Smooth muscle cell (in vitro differentiated cells): ENCODE results near the gene PRKCZ. TPM values are rescaled to one million over a fixed set of nuclear protein-coding genes. Genes with fewer than 3 reads are reported as not detected.

Experiments
- DNase-seq: peaks from one replicate; lab custom pipeline; 2025; ENCODE audit not compliant: unreplicated experiment; lab: John Stamatoyannopoulos, UW
- H2AFZ ChIP-seq: fragments of 200-600 bp; sonication (generic); 2 replicates; pipeline ENCODE4 v1.6.0; 2016; ENCODE audit warnings: antibody characterized with exemption, low read depth, mild to moderate bottlenecking
- H3F3A ChIP-seq: fragments of 200-600 bp; sonication (generic); 2 replicates; pipeline ENCODE4 v1.6.0; 2017; ENCODE audit warnings: antibody characterized with exemption, low read depth
- H3K27ac ChIP-seq: fragments of 200-600 bp; sonication (generic); 2 replicates; pipeline ENCODE4 v1.5.1; 2016; ENCODE audit warnings: low read depth, mild to moderate bottlenecking
- H3K27me3 ChIP-seq: fragments of 200-600 bp; sonication (generic); 2 replicates; pipeline ENCODE4 v1.6.1; 2016; ENCODE audit warnings: low read depth, mild to moderate bottlenecking
- H3K36me3 ChIP-seq: fragments of 200-600 bp; sonication (generic); 2 replicates; pipeline ENCODE4 v1.5.1; 2016; ENCODE audit warnings: low read depth
- H3K4me1 ChIP-seq: fragments of 200-600 bp; sonication (generic); 2 replicates; pipeline ENCODE4 v1.5.1; 2016; ENCODE audit warnings: low read depth
- H3K4me2 ChIP-seq: fragments of 200-600 bp; sonication (generic); 2 replicates; pipeline ENCODE4 v1.6.0; 2016; ENCODE audit warnings: mild to moderate bottlenecking
- H3K4me3 ChIP-seq: fragments of 200-600 bp; sonication (generic); 2 replicates; pipeline ENCODE4 v1.5.1; 2016; ENCODE audit warnings: mild to moderate bottlenecking
- H3K79me2 ChIP-seq: fragments of 200-600 bp; sonication (generic); 2 replicates; pipeline ENCODE4 v1.6.0; 2016; ENCODE audit warnings: low read depth, mild to moderate bottlenecking
- H3K9ac ChIP-seq: fragments of 200-600 bp; sonication (generic); 2 replicates; pipeline ENCODE4 v1.6.0; 2016; ENCODE audit warnings: low read depth
- H3K9me3 ChIP-seq: fragments of 200-600 bp; sonication (generic); replicated peaks from 2 replicates; pipeline ENCODE4 v1.5.1; 2016; ENCODE audit warnings: low read depth
- H4K20me1 ChIP-seq: fragments of 200-600 bp; sonication (generic); 2 replicates; pipeline ENCODE4 v1.6.0; 2016; ENCODE audit warnings: low read depth
- WGBS: methylation state at CpG from one replicate; pipeline ENCODE4 v1.1.7; 2016; ENCODE audit warnings: low lambda C conversion rate; 5-methylcytosine and 5-hydroxymethylcytosine counted together
- polyA plus RNA-seq: library from polyadenylated mRNA; unstranded; fragments of >200 nt; fragmentation: Nextera tagmentation; extraction: Ambion mirVana; gene quantifications from 2 replicates; pipeline ENCODE4 v1.2.1, GENCODE V29; 2016
- total RNA-seq: library from RNA; depleted of rRNA; stranded (reverse); fragments of >200 nt; gene quantifications from 2 replicates; pipeline ENCODE4 v1.2.3, GENCODE V29; 2014
- TF ChIP-seq, protein P1 (sequence below): fragments of 200-600 bp; sonication (generic); IDR thresholded peaks from 2 replicates; pipeline ENCODE4 v1.5.1; 2017; ENCODE audit warnings: borderline replicate concordance, mild to moderate bottlenecking, antibody characterized with exemption; ENCODE audit not compliant: insufficient read depth, poor library complexity, severe bottlenecking

Gene PRKCZ
- total and polyA plus RNA-seq, 2 experiments from 2014 or later, result 5.8 to 10.3 TPM

DNA sequence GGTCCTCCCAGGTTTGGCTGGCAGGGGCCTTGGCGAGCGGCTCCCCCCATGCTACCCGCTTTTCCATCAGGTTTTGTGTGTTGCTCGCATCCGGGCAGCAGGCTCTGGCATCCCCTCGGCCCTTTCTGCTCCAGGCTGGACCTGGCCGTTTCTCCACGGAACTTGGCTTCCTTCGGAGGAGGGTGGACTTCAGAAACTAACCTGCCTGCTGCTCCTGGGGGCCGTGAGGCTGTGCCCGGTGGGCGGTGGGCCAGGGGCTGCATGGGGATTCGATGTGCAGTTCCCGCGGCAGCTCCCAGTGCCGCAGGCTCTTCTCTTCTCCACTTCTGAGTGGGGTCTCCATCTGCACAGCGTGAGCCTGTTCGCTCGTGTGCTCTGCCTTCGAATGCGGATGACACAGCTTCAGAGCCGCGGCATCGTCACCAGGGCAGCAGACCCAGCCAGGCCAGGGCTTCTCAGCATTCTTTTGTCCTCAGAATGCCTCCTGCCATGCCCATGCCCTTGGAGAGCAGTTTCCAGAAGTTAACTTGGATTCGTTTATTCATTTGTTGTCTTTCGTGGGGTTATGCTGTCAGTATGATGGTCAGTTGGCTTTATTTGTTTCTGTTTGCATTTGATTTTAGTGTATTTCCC, 36.4 kb downstream of the PRKCZ start:
- H3K36me3 ChIP-seq, result no peaks in the 10 kb centered on the region
- H3K9ac ChIP-seq, result no peak overlapping the region
- no peaks in the 10 kb centered on the region for H3F3A ChIP-seq
- no peak overlapping the region for H3K4me3 ChIP-seq
- no peak overlapping the region for H3K27ac ChIP-seq
- no peak overlapping the region for H2AFZ ChIP-seq
- no peaks in the 10 kb centered on the region for H3K9me3 ChIP-seq
- no peaks in the 10 kb centered on the region for H4K20me1 ChIP-seq
- no peak overlapping the region for H3K4me2 ChIP-seq
- DNase-seq, result no peak
- H3K79me2 ChIP-seq, result no peaks in the 10 kb centered on the region
- H3K27me3 ChIP-seq, result no peaks in the 10 kb centered on the region
- TF ChIP-seq, protein P1, sequence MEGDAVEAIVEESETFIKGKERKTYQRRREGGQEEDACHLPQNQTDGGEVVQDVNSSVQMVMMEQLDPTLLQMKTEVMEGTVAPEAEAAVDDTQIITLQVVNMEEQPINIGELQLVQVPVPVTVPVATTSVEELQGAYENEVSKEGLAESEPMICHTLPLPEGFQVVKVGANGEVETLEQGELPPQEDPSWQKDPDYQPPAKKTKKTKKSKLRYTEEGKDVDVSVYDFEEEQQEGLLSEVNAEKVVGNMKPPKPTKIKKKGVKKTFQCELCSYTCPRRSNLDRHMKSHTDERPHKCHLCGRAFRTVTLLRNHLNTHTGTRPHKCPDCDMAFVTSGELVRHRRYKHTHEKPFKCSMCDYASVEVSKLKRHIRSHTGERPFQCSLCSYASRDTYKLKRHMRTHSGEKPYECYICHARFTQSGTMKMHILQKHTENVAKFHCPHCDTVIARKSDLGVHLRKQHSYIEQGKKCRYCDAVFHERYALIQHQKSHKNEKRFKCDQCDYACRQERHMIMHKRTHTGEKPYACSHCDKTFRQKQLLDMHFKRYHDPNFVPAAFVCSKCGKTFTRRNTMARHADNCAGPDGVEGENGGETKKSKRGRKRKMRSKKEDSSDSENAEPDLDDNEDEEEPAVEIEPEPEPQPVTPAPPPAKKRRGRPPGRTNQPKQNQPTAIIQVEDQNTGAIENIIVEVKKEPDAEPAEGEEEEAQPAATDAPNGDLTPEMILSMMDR, result no peak
- H3K4me1 ChIP-seq, result no peaks in the 10 kb centered on the region
- 94% methylated on average over 26 of the region's 26 CpGs for WGBS

DNA sequence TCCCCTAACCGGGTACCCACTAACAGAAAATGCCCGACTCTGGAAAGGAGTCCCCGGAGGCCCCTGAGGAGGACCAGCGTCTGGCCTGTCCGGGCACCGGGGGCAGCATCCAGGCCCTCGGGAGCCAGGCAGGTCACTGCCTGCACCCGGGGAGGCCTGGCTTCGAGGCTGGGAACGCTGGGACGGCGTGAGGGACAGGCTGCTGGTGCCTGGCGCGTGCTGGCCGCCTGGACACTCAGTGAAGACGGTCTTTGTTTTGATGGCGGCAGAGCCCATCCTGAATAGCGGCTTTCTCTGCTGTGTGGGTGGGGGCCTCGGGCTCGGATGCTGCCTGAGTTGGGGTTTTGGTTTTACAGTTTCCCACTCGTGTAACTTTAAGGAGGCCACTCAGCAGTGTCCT, 37.6 kb downstream of the PRKCZ start:
- H4K20me1 ChIP-seq, result no peaks in the 10 kb centered on the region
- no peaks in the 10 kb centered on the region for H3K9me3 ChIP-seq
- no peak overlapping the region for H3K4me2 ChIP-seq
- no peak overlapping the region for H3K4me3 ChIP-seq
- DNase-seq, result no peak
- no peaks in the 10 kb centered on the region for H3F3A ChIP-seq
- H3K4me1 ChIP-seq, result no peaks in the 10 kb centered on the region
- WGBS, result 93% methylated on average over 21 of the region's 21 CpGs
- H3K36me3 ChIP-seq, result no peaks in the 10 kb centered on the region
- no peaks in the 10 kb centered on the region for H3K79me2 ChIP-seq
- H3K27me3 ChIP-seq, result no peaks in the 10 kb centered on the region
- no peak overlapping the region for H2AFZ ChIP-seq
- TF ChIP-seq, protein P1, result no peak
- H3K27ac ChIP-seq, result no peak overlapping the region
- no peak overlapping the region for H3K9ac ChIP-seq

DNA sequence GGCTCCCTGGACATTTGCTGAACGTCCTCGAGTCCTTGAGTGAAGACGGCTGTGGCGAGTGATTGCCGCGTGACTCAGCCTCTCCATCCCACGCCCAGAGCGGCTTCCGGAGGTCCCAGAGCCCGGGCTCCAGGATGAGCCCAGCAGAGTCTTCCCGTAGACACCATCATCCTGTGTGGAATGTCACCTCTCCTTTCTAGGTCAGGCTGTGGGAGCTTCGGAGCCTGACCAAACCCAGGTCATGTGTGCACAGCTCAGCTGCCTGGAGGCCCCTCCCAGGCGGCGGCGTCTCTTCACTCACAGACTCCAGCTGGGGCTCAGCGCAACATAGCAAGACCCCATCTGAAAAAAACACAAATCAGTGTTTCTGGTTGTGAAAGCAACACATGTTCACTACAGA, 38.2 kb downstream of the PRKCZ start:
- H3K4me1 ChIP-seq, result no peaks in the 10 kb centered on the region
- H4K20me1 ChIP-seq, result no peaks in the 10 kb centered on the region
- no peaks in the 10 kb centered on the region for H3K79me2 ChIP-seq
- H3K4me2 ChIP-seq, result peak overlapping the region; percentile 54
- H2AFZ ChIP-seq, result no peak overlapping the region
- 48% methylated on average over 16 of the region's 16 CpGs for WGBS
- TF ChIP-seq, protein P1, result no peak
- no peaks in the 10 kb centered on the region for H3K27me3 ChIP-seq
- H3K36me3 ChIP-seq, result no peaks in the 10 kb centered on the region
- no peaks in the 10 kb centered on the region for H3K9me3 ChIP-seq
- DNase-seq, result no peak
- H3K27ac ChIP-seq, result peak overlapping the region; percentile 48
- no peak overlapping the region for H3K9ac ChIP-seq
- no peaks in the 10 kb centered on the region for H3F3A ChIP-seq
- H3K4me3 ChIP-seq, result no peak overlapping the region

DNA sequence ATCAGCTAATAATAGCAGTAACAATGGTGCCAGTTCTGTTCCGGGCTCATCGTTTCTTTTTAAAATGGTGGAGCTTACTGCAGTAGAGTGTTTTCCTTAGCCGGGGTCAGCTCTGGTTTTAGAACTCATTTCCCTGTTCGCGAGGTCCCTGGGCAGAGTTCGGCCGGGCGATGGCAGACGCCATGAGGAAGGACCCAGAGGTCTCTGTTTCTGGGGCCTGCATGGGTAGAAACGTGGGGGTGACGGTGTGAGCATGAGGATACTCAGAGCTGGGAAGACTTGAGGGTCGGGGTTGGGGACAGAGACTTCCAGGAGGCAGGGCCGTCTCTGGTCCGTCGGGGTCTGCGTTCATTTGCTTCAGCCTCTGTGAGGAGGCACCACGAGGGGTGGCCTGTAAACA, 38.8 kb downstream of the PRKCZ start:
- whole genome bisulfite sequencing, result 99% methylated on average over 17 of the region's 17 CpGs
- Histone ChIP-seq H3K36me3 (no peaks in the 10 kb centered on the region), H3K79me2 (no peaks in the 10 kb centered on the region), H3K4me3 (no peak overlapping the region), H3K27me3 (no peaks in the 10 kb centered on the region), H3K27ac (peak overlapping the region; percentile 48), H3K9me3 (no peaks in the 10 kb centered on the region), H3K4me2 (peak overlapping the region; percentile 48), H3F3A (no peaks in the 10 kb centered on the region), H2AFZ (no peak overlapping the region), H3K4me1 (no peaks in the 10 kb centered on the region), H4K20me1 (no peaks in the 10 kb centered on the region), H3K9ac (no peak overlapping the region)
- TF ChIP-seq, protein P1, result no peak
- DNase-seq, result no peak
